RWPE2 (cell line): Measurements from ENCODE around the gene KLF2.
"Not testable (repeated sequence)": the region's sequence is repeated elsewhere in the genome, so short reads cannot be mapped to it uniquely, and the experiment has no call there.

ENCODE experiments used
- ATAC-seq: fragments of 200-7000 bp; cut with Tn5 transposase; 3 replicates; pipeline ENCODE4 v1.9.1; 2021; ENCODE audit warnings: low read depth
- DNase-seq: peaks from one replicate; pipeline ENCODE4 v3.0.0-alpha.2; 2020; ENCODE audit warnings: low spot score
- H3K27ac ChIP-seq: fragments of 450-650 bp; 2 replicates; pipeline ENCODE4 v1.5.1; 2017; ENCODE audit warnings: mild to moderate bottlenecking; ENCODE audit not compliant: poor library complexity, severe bottlenecking
- H3K27me3 ChIP-seq: fragments of 250-450 bp; sonication (Bioruptor Pico); 2 replicates; pipeline ENCODE4 v1.5.1; 2021; ENCODE audit warnings: mild to moderate bottlenecking, moderate library complexity; ENCODE audit not compliant: insufficient read depth, poor library complexity, severe bottlenecking
- H3K36me3 ChIP-seq: fragments of 250-450 bp; sonication (Bioruptor Pico); 2 replicates; pipeline ENCODE4 v1.5.1; 2020; ENCODE audit warnings: low read depth, mild to moderate bottlenecking, moderate library complexity
- H3K4me1 ChIP-seq: fragments of 250-450 bp; sonication (Bioruptor Pico); 2 replicates; pipeline ENCODE4 v1.5.1; 2021; ENCODE audit warnings: mild to moderate bottlenecking, moderate library complexity; ENCODE audit not compliant: insufficient read depth, poor library complexity, severe bottlenecking
- H3K4me3 ChIP-seq: fragments of 250-450 bp; sonication (Bioruptor Pico); 2 replicates; pipeline ENCODE4 v1.5.1; 2021; ENCODE audit warnings: mild to moderate bottlenecking, moderate library complexity; ENCODE audit not compliant: severe bottlenecking
- H3K9me3 ChIP-seq: fragments of 250-450 bp; sonication (Bioruptor Pico); 2 replicates; pipeline ENCODE4 v1.5.1; 2021; ENCODE audit warnings: mild to moderate bottlenecking, moderate library complexity; ENCODE audit not compliant: severe bottlenecking
- TF ChIP-seq, protein P1 (sequence below): fragments of 450-650 bp; IDR thresholded peaks from one replicate; pipeline ENCODE4 v1.5.1; 2017; ENCODE audit warnings: mild to moderate bottlenecking, moderate library complexity; ENCODE audit not compliant: poor library complexity, severe bottlenecking

The KLF2 gene

DNA sequence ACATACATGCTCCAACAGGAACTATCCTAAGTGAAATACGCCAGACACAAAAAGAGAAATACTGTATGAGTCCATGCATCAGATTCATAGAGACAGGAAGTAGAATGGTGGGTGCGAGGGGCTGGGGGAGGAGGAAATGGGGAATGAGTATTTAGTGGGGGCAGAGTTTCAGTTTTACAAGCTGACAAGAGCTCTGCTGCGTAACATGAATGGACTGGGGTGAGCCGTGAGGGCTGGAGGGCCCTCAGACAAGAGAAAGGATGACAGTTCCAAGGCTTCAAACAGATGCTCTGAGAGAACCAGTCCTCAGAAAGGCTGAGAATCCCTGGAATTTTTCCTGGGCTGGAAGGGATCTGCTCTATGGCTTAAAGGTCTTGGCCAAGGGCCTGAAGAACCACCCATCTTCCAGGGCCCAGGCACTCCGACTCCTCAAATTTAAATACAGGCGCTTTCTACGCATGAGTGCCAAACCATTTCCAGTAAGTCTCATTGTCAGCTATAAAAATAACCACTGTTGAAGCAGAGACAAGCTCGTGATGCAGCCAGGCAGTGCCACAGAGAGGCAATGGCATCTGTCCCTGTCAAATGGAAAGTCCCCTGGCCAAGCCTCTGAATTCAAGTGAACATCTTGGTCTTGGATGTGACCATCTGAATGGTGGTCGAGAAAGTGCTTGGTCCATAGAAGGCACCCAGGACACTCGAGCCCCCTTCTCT is 17.5 kb downstream of the KLF2 start:
- Histone ChIP-seq H3K9me3 (no peaks in the 10 kb centered on the region), H3K27ac (no peak overlapping the region), H3K36me3 (no peaks in the 10 kb centered on the region), H3K4me1 (peaks cover 5% of the 10 kb centered on the region), H3K27me3 (no peaks in the 10 kb centered on the region), H3K4me3 (no peak overlapping the region)
- DNase-seq (no peak), ATAC-seq (no peak)
- TF ChIP-seq, protein P1, sequence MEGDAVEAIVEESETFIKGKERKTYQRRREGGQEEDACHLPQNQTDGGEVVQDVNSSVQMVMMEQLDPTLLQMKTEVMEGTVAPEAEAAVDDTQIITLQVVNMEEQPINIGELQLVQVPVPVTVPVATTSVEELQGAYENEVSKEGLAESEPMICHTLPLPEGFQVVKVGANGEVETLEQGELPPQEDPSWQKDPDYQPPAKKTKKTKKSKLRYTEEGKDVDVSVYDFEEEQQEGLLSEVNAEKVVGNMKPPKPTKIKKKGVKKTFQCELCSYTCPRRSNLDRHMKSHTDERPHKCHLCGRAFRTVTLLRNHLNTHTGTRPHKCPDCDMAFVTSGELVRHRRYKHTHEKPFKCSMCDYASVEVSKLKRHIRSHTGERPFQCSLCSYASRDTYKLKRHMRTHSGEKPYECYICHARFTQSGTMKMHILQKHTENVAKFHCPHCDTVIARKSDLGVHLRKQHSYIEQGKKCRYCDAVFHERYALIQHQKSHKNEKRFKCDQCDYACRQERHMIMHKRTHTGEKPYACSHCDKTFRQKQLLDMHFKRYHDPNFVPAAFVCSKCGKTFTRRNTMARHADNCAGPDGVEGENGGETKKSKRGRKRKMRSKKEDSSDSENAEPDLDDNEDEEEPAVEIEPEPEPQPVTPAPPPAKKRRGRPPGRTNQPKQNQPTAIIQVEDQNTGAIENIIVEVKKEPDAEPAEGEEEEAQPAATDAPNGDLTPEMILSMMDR: no peak

DNA sequence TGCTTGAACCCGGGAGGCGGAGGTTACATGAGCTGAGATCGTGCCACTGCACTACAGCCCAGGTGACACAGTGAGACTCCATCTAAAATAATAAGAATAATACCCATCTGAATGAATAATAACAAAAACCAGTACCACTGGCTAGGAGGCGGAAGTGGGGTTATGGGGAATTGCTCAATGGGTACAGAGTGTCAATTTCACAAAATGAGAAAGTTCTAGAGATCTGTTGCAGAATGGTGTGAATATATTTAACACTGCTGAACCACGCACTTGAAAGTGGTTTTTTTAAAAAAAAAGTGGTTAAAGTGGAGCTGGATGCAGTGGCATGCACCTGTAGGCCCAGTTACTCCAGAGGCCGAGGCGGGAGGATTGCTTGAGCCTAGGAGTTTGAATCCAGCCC is 18.5 kb downstream of the KLF2 start:
- peaks cover 5% of the 10 kb centered on the region for H3K4me1 ChIP-seq
- no peak overlapping the region for H3K27ac ChIP-seq
- no peak for ATAC-seq
- TF ChIP-seq, protein P1: no peak
- H3K36me3 ChIP-seq: no peaks in the 10 kb centered on the region
- DNase-seq: no peak
- H3K4me3 ChIP-seq: no peak overlapping the region
- H3K9me3 ChIP-seq: no peaks in the 10 kb centered on the region
- no peaks in the 10 kb centered on the region for H3K27me3 ChIP-seq

DNA sequence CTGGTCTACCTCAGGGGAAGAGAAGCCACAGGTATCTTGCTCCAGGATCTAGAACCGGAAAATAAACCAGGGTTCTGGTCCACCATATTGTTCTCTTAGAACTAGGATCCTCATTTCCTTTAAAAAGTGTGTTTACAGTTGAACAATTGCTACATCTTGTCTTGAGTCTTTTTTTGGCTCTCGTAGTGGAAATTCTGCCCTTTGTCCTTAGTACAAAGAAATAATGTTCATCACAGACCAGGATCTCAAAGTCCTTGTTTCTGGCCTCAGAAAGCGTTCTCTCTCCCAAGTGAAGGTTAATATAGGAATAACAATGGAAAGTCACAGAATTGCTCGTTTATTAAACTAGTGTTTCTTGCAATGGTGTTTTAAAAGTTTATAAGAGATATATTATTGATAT is 20.8 kb downstream of the KLF2 start:
- TF ChIP-seq, protein P1: no peak
- no peak for ATAC-seq
- no peak for DNase-seq
- Histone ChIP-seq H3K9me3 (no peaks in the 10 kb centered on the region), H3K27ac (no peak overlapping the region), H3K27me3 (no peaks in the 10 kb centered on the region), H3K4me1 (no peaks in the 10 kb centered on the region), H3K36me3 (no peaks in the 10 kb centered on the region), H3K4me3 (no peak overlapping the region)

DNA sequence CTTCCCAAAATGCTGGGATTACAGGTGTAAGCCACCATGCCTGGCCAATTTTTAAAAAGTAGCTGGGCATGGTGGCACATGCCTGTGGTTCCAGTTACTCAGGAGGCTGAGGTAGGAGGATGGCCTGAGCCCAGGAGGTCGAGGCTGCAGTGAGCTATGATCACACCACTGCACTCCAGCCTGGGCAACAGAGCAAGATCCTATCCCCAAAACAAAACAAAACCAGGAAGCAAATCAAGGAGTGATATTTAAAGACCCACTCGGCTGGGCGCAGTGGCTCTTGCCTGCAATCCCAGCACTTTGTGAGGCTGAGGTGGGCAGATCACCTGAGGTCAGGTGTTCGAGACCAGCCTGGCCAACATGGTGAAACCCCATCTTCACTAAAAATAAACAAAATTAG is 22.5 kb downstream of the KLF2 start:
- not testable (repeated sequence) for H3K27ac ChIP-seq, H3K4me3 ChIP-seq, H3K9me3 ChIP-seq, H3K4me1 ChIP-seq, DNase-seq, H3K27me3 ChIP-seq, H3K36me3 ChIP-seq, ATAC-seq

DNA sequence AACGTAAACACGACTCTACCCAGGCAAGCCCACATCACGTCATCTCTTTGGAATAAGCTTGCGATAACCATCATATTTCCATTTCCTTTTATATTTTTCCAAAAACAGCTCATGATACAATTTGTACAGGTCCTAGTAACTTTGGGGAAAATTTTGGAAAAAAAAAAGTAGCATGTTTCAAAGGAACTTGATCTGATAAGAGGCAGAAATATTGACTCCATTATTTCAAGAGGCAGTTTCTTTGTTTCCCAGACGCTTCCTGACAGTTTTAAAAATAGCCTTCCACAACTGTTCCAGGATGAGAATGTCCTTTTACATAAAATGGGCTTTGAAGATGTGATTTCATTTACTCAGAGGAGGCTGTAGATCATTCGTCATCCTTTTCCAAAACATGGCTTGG is 23.1 kb downstream of the KLF2 start:
- Histone ChIP-seq H3K4me3 (no peak overlapping the region), H3K9me3 (no peaks in the 10 kb centered on the region), H3K36me3 (no peaks in the 10 kb centered on the region), H3K27ac (no peak overlapping the region), H3K27me3 (no peaks in the 10 kb centered on the region), H3K4me1 (no peaks in the 10 kb centered on the region)
- DNase-seq: no peak
- TF ChIP-seq, protein P1: no peak
- ATAC-seq: no peak
